LNCaP clone FGC (cell line): ENCODE results near the gene GSPT1.
"Not testable (repeated sequence)": the region's sequence is repeated elsewhere in the genome, so short reads cannot be mapped to it uniquely, and the experiment has no call there.

Source experiments
- DNase-seq: peaks from one replicate; pipeline ENCODE4 v3.0.0-alpha.2; 2011; ENCODE audit warnings: low read depth
- H3K4me3 ChIP-seq: 2 replicates; pipeline ENCODE4 v1.5.1; 2011; ENCODE audit warnings: mild to moderate bottlenecking, low read depth, low read length, control low read depth
- CTCF ChIP-seq: IDR thresholded peaks from 2 replicates; pipeline ENCODE4 v1.5.1; 2012; ENCODE audit warnings: mild to moderate bottlenecking; ENCODE audit not compliant: control insufficient read depth, insufficient read depth; ENCODE audit errors: extremely low read depth

GSPT1 gene

GRCh38 chr16:11955713-11956123, 40.0 kb upstream of the GSPT1 start:
- H3K4me3 ChIP-seq = no peak overlapping the region
- DNase-seq = no peak
- no peak for TF ChIP-seq CTCF

- not testable (repeated sequence) for DNase-seq, H3K4me3 ChIP-seq
Measured at GRCh38 chr16:11953576-11953975, 37.8 kb upstream of the GSPT1 start.

- TF ChIP-seq CTCF = no peak
- H3K4me3 ChIP-seq = no peak overlapping the region
- DNase-seq = no peak
Measured at GRCh38 chr16:11950388-11950787, 34.6 kb upstream of the GSPT1 start.

- DNase-seq = no peak
- peak; percentile 78 for TF ChIP-seq CTCF
- H3K4me3 ChIP-seq = no peak overlapping the region
Measured at GRCh38 chr16:11949527-11949926, 33.8 kb upstream of the GSPT1 start.

GRCh38 chr16:11948819-11949218, 33.1 kb upstream of the GSPT1 start:
- TF ChIP-seq CTCF = no peak
- no peak for DNase-seq
- H3K4me3 ChIP-seq = no peak overlapping the region

GRCh38 chr16:11946433-11946832, 30.7 kb upstream of the GSPT1 start:
- no peak overlapping the region for H3K4me3 ChIP-seq
- no peak for DNase-seq
- TF ChIP-seq CTCF = no peak

- not testable (repeated sequence) for H3K4me3 ChIP-seq, DNase-seq
Measured at GRCh38 chr16:11941945-11942344, 26.2 kb upstream of the GSPT1 start, which contains the start of gene NPIPB2. TSS of gene NPIPB2 (minus strand) at chr16:11942045. CDS start at chr16:11942045, 0 bp downstream.

- H3K4me3 ChIP-seq, DNase-seq: not testable (repeated sequence)
Measured at GRCh38 chr16:11927350-11927749, 11.6 kb upstream of the GSPT1 start.

- not testable (repeated sequence) for DNase-seq, H3K4me3 ChIP-seq
Measured at GRCh38 chr16:11924046-11924445, 8.3 kb upstream of the GSPT1 start.
